ENCODE measurements around the gene MXI1. TPM values are rescaled to one million over a fixed set of nuclear protein-coding genes. Genes with fewer than 3 reads are reported as not detected.

MXI1 gene
- total RNA-seq, 1 experiment from 2014 or later: 8.4 TPM

- peaks cover 18% of the 10 kb centered on the region for H3K4me1 Mint-ChIP-seq (ENCODE audit: low read depth, unreplicated experiment)
- no TSS peak for BruUV-seq (replicated peaks)
- no peaks in the 10 kb centered on the region for H3K27me3 Mint-ChIP-seq (ENCODE audit: unreplicated experiment)
- no peak for DNase-seq
- no peak overlapping the region for H3K4me3 Mint-ChIP-seq (ENCODE audit: low read depth, unreplicated experiment)
- TF ChIP-seq CTCF (IDR thresholded peaks at IDR 0.05; ENCODE audit: unreplicated experiment): no peak
- no peaks in the 10 kb centered on the region for H3K9me3 Mint-ChIP-seq (ENCODE audit: low read depth, unreplicated experiment)
- H3K27ac Mint-ChIP-seq (ENCODE audit: unreplicated experiment): no peak overlapping the region
- CTCF ChIA-PET: no interaction called here
- intact Hi-C loops (cut with micrococcal nuclease; ENCODE audit: unreplicated experiment): loop anchor here (5.0 kb wide), 1 partner anchor 70 kb away; the partner anchor contains the start of gene MXI1
- H3K36me3 Mint-ChIP-seq (ENCODE audit: insufficient read depth, unreplicated experiment): no peaks in the 10 kb centered on the region
These were observed 70.2 kb downstream of the MXI1 start for GRCh38 chr10:110277591-110277990.

GRCh38 chr10:110278562-110279406, 71.4 kb downstream of the MXI1 start:
- H3K27me3 Mint-ChIP-seq (ENCODE audit: unreplicated experiment): no peaks in the 10 kb centered on the region
- DNase-seq: no peak
- H3K4me3 Mint-ChIP-seq (ENCODE audit: low read depth, unreplicated experiment): no peak overlapping the region
- TF ChIP-seq CTCF (IDR thresholded peaks at IDR 0.05; ENCODE audit: unreplicated experiment): no peak
- no peaks in the 10 kb centered on the region for H3K9me3 Mint-ChIP-seq (ENCODE audit: low read depth, unreplicated experiment)
- intact Hi-C loops (cut with micrococcal nuclease; ENCODE audit: unreplicated experiment): loop anchor here (1.0 to 5.0 kb wide), 3 partner anchors 71 to 394 kb away; partner anchors contain the start of gene MXI1
- H3K36me3 Mint-ChIP-seq (ENCODE audit: insufficient read depth, unreplicated experiment): no peaks in the 10 kb centered on the region
- CTCF ChIA-PET: interaction anchor here (0.7 kb wide), 1 partner anchor 68 kb away, joined by 3 read pairs; no protein-coding TSS in a partner anchor
- no peak overlapping the region for H3K27ac Mint-ChIP-seq (ENCODE audit: unreplicated experiment)
- BruUV-seq (replicated peaks): no TSS peak
- H3K4me1 Mint-ChIP-seq (ENCODE audit: low read depth, unreplicated experiment): peaks cover 12% of the 10 kb centered on the region

- TF ChIP-seq CTCF (IDR thresholded peaks at IDR 0.05; ENCODE audit: unreplicated experiment): peak; percentile 26
- H3K27me3 Mint-ChIP-seq (ENCODE audit: unreplicated experiment): no peaks in the 10 kb centered on the region
- peak; percentile 39 for DNase-seq
- intact Hi-C loops (cut with micrococcal nuclease; ENCODE audit: unreplicated experiment): loop anchor here (1.0 to 5.0 kb wide), 3 partner anchors 72 to 395 kb away; partner anchors contain the start of gene MXI1
- H3K36me3 Mint-ChIP-seq (ENCODE audit: insufficient read depth, unreplicated experiment): peaks cover 2% of the 10 kb centered on the region
- CTCF ChIA-PET: interaction anchor here (0.7 kb wide), 1 partner anchor 68 kb away, joined by 3 read pairs; no protein-coding TSS in a partner anchor
- H3K4me3 Mint-ChIP-seq (ENCODE audit: low read depth, unreplicated experiment): no peak overlapping the region
- no peak overlapping the region for H3K27ac Mint-ChIP-seq (ENCODE audit: unreplicated experiment)
- no TSS peak for BruUV-seq (replicated peaks)
- H3K9me3 Mint-ChIP-seq (ENCODE audit: low read depth, unreplicated experiment): no peaks in the 10 kb centered on the region
- peaks cover 5% of the 10 kb centered on the region for H3K4me1 Mint-ChIP-seq (ENCODE audit: low read depth, unreplicated experiment)
These were observed 72.1 kb downstream of the MXI1 start for GRCh38 chr10:110279407-110279986.

- TF ChIP-seq CTCF (IDR thresholded peaks at IDR 0.05; ENCODE audit: unreplicated experiment): no peak
- H3K27ac Mint-ChIP-seq (ENCODE audit: unreplicated experiment): no peak overlapping the region
- no peaks in the 10 kb centered on the region for H3K27me3 Mint-ChIP-seq (ENCODE audit: unreplicated experiment)
- no TSS peak for BruUV-seq (replicated peaks)
- no peak overlapping the region for H3K4me3 Mint-ChIP-seq (ENCODE audit: low read depth, unreplicated experiment)
- H3K4me1 Mint-ChIP-seq (ENCODE audit: low read depth, unreplicated experiment): no peaks in the 10 kb centered on the region
- DNase-seq: no peak
- intact Hi-C loops (cut with micrococcal nuclease; ENCODE audit: unreplicated experiment): no loop called here
- peaks cover 15% of the 10 kb centered on the region for H3K36me3 Mint-ChIP-seq (ENCODE audit: insufficient read depth, unreplicated experiment)
- no peaks in the 10 kb centered on the region for H3K9me3 Mint-ChIP-seq (ENCODE audit: low read depth, unreplicated experiment)
- CTCF ChIA-PET: no interaction called here
These were observed 76.9 kb downstream of the MXI1 start for GRCh38 chr10:110284262-110284661.

Measured in Calu3 (cell line).